Measurements from ENCODE around the gene KRTAP4-12.
"Not testable (repeated sequence)": the region's sequence is repeated elsewhere in the genome, so short reads cannot be mapped to it uniquely, and the experiment has no call there.

Gene KRTAP4-12

GRCh38 chr17:41118721-41119120, 5.3 kb downstream of the KRTAP4-12 start:
- TF ChIP-seq CTCF (IDR thresholded peaks at IDR 0.05), result no peak
- H3K9me3 Mint-ChIP-seq, result peaks cover 3% of the 10 kb centered on the region
- H3K36me3 Mint-ChIP-seq (ENCODE audit: low read depth), result no peaks in the 10 kb centered on the region
- H3K4me3 Mint-ChIP-seq, result no peak overlapping the region
- no peaks in the 10 kb centered on the region for H3K27me3 Mint-ChIP-seq (ENCODE audit: low read depth, poor library complexity)
- H3K27ac Mint-ChIP-seq, result no peak overlapping the region
- H3K4me1 Mint-ChIP-seq, result no peaks in the 10 kb centered on the region
- no peak for DNase-seq

DNA sequence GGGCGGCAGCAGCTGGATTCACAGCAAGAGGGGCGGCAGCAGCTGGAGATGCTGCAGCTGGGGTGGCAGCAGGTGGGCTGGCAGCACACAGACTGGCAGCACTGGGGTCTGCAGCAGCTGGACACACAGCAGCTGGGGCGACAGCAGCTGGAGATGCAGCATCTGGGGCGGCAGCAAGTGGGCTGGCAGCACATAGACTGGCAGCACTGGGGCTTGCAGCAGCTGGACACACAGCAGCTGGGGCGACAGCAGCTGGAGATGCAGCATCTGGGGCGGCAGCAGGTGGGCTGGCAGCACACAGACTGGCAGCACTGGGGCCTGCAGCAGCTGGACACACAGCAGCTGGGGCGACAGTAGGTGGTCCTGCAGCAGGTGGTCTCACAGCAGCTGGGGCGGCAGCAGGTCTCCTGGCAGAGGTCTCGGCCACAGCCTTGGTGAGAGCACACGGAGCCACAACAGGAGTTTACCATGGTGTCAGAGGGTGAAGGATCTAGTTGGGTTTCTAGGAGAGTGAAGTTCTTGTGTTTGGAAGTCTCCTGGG, 6.1 kb downstream of the KRTAP4-12 start, which contains the start of gene KRTAP4-11:
TSS of gene KRTAP4-11 (minus strand) at position 528 of the 541 bp plus-strand sequence. CDS start at position 470, 58 bp downstream.
- H3K4me1 Mint-ChIP-seq; H3K4me3 Mint-ChIP-seq; DNase-seq; H3K27me3 Mint-ChIP-seq (ENCODE audit: low read depth, poor library complexity); H3K9me3 Mint-ChIP-seq; H3K36me3 Mint-ChIP-seq (ENCODE audit: low read depth): not testable (repeated sequence)
- H3K27ac Mint-ChIP-seq, result peak within 1 kb of the TSS; percentile 14

- DNase-seq, result no peak
- peaks cover 3% of the 10 kb centered on the region for H3K36me3 Mint-ChIP-seq (ENCODE audit: low read depth)
- no peak overlapping the region for H3K4me3 Mint-ChIP-seq
- H3K27ac Mint-ChIP-seq, result no peak overlapping the region
- TF ChIP-seq CTCF (IDR thresholded peaks at IDR 0.05), result no peak
- H3K9me3 Mint-ChIP-seq, result peaks cover 18% of the 10 kb centered on the region
- no peaks in the 10 kb centered on the region for H3K27me3 Mint-ChIP-seq (ENCODE audit: low read depth, poor library complexity)
- no peaks in the 10 kb centered on the region for H3K4me1 Mint-ChIP-seq
These were observed 7.7 kb downstream of the KRTAP4-12 start for GRCh38 chr17:41116297-41116696.

- TF ChIP-seq CTCF (IDR thresholded peaks at IDR 0.05), result no peak
- no peak for DNase-seq
- Mint-ChIP-seq H3K36me3 (ENCODE audit: low read depth) (peaks cover 8% of the 10 kb centered on the region), H3K4me1 (no peaks in the 10 kb centered on the region), H3K27ac (no peak overlapping the region), H3K9me3 (peaks cover 32% of the 10 kb centered on the region), H3K27me3 (ENCODE audit: low read depth, poor library complexity) (no peaks in the 10 kb centered on the region), H3K4me3 (no peak overlapping the region)
These were observed 12.7 kb downstream of the KRTAP4-12 start for GRCh38 chr17:41111151-41111885.

- H3K4me1 Mint-ChIP-seq; H3K27ac Mint-ChIP-seq; H3K36me3 Mint-ChIP-seq (ENCODE audit: low read depth); H3K4me3 Mint-ChIP-seq; DNase-seq; H3K27me3 Mint-ChIP-seq (ENCODE audit: low read depth, poor library complexity): not testable (repeated sequence)
- H3K9me3 Mint-ChIP-seq, result peaks cover 29% of the 10 kb centered on the region
These were observed 15.1 kb downstream of the KRTAP4-12 start for GRCh38 chr17:41108728-41109386.

DNA sequence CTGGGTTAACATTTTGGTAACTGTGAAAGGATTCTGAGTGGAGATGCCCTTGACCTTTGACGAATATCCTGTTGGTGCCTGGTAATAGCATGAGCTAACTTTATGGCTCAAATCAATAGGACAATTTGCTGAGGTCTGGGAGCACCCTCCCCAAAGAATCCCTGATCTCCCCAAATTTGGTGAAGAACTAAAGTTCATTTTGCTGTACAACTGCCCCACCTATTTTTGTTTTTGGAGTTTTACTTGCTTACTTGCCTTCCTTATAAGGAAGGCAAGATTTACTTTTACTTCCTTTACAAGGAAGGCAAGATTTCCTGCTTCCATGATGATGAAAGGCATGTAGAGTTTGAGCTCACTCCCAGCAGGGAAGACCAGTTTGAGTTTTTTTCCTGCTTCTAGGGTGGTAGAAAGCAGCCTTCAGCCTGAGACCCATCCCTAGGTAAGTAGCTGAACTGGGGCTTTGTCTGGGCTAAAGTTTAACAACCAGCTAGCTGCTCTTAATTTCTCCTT, 16.0 kb downstream of the KRTAP4-12 start:
- TF ChIP-seq CTCF (IDR thresholded peaks at IDR 0.05), result no peak
- Mint-ChIP-seq H3K27ac (no peak overlapping the region), H3K4me3 (no peak overlapping the region), H3K4me1 (no peaks in the 10 kb centered on the region), H3K27me3 (ENCODE audit: low read depth, poor library complexity) (peaks cover 4% of the 10 kb centered on the region), H3K36me3 (ENCODE audit: low read depth) (peaks cover 8% of the 10 kb centered on the region), H3K9me3 (peaks cover 25% of the 10 kb centered on the region)
- no peak for DNase-seq

- H3K36me3 Mint-ChIP-seq (ENCODE audit: low read depth); H3K4me3 Mint-ChIP-seq; DNase-seq; H3K27ac Mint-ChIP-seq; H3K4me1 Mint-ChIP-seq; H3K9me3 Mint-ChIP-seq; H3K27me3 Mint-ChIP-seq (ENCODE audit: low read depth, poor library complexity): not testable (repeated sequence)
These were observed 18.6 kb downstream of the KRTAP4-12 start, which contains the start of gene KRTAP4-9 for GRCh38 chr17:41105347-41105746. Gene KRTAP4-9 (plus strand): TSS chr17:41105389. CDS start chr17:41105389, 0 bp downstream.

DNA sequence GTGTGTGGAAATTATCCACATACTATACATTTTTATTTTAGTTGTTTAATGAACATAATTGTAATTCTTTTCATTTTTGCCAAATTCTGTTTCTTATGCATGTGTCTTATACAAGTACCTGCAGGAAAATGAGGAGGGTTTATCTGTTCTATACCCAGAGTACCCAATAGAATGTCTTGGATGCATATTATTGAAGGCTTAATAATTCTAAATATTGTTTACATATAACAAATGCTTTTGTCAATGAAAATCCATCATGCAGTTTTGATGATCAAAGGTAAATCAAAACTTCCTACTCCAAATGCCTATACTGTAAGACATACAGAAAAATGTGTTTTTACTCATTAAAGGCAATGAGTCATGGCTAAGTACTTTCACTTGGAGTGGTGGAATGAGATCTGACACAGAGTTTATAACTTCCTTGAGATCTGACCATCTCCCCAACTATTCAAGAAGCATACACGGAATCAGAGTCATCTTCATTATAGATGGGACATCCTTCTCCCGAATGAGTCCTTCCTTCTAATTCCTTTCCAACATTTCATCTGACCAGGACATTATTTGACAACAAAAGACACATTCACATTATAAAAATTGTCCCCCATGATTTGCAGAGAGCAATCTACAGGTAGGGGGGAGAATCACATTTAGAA, 19.5 kb downstream of the KRTAP4-12 start:
- H3K27me3 Mint-ChIP-seq (ENCODE audit: low read depth, poor library complexity); H3K27ac Mint-ChIP-seq; DNase-seq; H3K36me3 Mint-ChIP-seq (ENCODE audit: low read depth); H3K9me3 Mint-ChIP-seq; H3K4me1 Mint-ChIP-seq; H3K4me3 Mint-ChIP-seq: not testable (repeated sequence)

All from nephron progenitor cell (in vitro differentiated cells).